ENCODE results near the gene TBC1D3.
"Not testable (repeated sequence)": the region's sequence is repeated elsewhere in the genome, so short reads cannot be mapped to it uniquely, and the experiment has no call there.

- not testable (repeated sequence) for TF ChIP-seq POLR2A (IDR thresholded peaks at IDR 0.05; ENCODE audit: control extremely low read depth in 1 of 2, low read depth in 2 of 2, low read length in 2 of 2); SIX5 (IDR thresholded peaks at IDR 0.05; ENCODE audit: low read depth, low read length); YY1 (IDR thresholded peaks at IDR 0.05; ENCODE audit: low read depth, low read length); EP300 (IDR thresholded peaks at IDR 0.05; ENCODE audit: borderline replicate concordance in 1 of 2, low read depth in 2 of 2, low read length in 2 of 2); CTCF (IDR thresholded peaks at IDR 0.05; ENCODE audit: control extremely low read depth in 1 of 3, insufficient read depth in 1 of 3, low read depth in 1 of 3, low read length in 3 of 3)
Observed at GRCh38 chr17:38200271-38200670, 7.9 kb upstream of the TBC1D3 start.
